Middle frontal gyrus (tissue), 1 donor: ENCODE results near the gene RIT2.

ENCODE experiments used
- DNase-seq: peaks from one replicate; pipeline ENCODE4 v3.0.0-alpha.2; 2015; ENCODE audit warnings: low spot score; ENCODE audit errors: extremely low spot score

Gene RIT2

GRCh38 chr18:42929857-42930256, 185.6 kb downstream of the RIT2 start:
- no peak for DNase-seq

GRCh38 chr18:42929181-42929580, 186.3 kb downstream of the RIT2 start:
- DNase-seq = no peak

- no peak for DNase-seq
These were observed 190.4 kb downstream of the RIT2 start for GRCh38 chr18:42925036-42925435.

GRCh38 chr18:42922363-42922762, 193.1 kb downstream of the RIT2 start:
- DNase-seq = no peak

GRCh38 chr18:42921226-42921737, 194.2 kb downstream of the RIT2 start:
- no peak for DNase-seq

GRCh38 chr18:42920621-42921020, 194.9 kb downstream of the RIT2 start:
- no peak for DNase-seq

- no peak for DNase-seq
These were observed 200.2 kb downstream of the RIT2 start for GRCh38 chr18:42915299-42915698.

- no peak for DNase-seq
These were observed 201.0 kb downstream of the RIT2 start for GRCh38 chr18:42914476-42914875.

- no peak for DNase-seq
These were observed 206.4 kb downstream of the RIT2 start for GRCh38 chr18:42909095-42909494.

GRCh38 chr18:42906761-42907160, 208.7 kb downstream of the RIT2 start:
- DNase-seq = no peak

- no peak for DNase-seq
These were observed 214.3 kb downstream of the RIT2 start for GRCh38 chr18:42901161-42901560.

GRCh38 chr18:42893977-42894376, 221.5 kb downstream of the RIT2 start:
- no peak for DNase-seq

GRCh38 chr18:42892181-42892580, 223.3 kb downstream of the RIT2 start:
- DNase-seq = no peak

- no peak for DNase-seq
These were observed 223.8 kb downstream of the RIT2 start for GRCh38 chr18:42891705-42892104.

- no peak for DNase-seq
These were observed 232.3 kb downstream of the RIT2 start for GRCh38 chr18:42883169-42883568.

- DNase-seq = no peak
These were observed 233.4 kb downstream of the RIT2 start for GRCh38 chr18:42882122-42882521.

- DNase-seq = no peak
These were observed 242.6 kb downstream of the RIT2 start for GRCh38 chr18:42872838-42873237.

GRCh38 chr18:42864876-42865275, 250.6 kb downstream of the RIT2 start:
- DNase-seq = no peak

- DNase-seq = no peak
These were observed 254.2 kb downstream of the RIT2 start for GRCh38 chr18:42861271-42861670.

GRCh38 chr18:42860548-42860947, 254.9 kb downstream of the RIT2 start:
- DNase-seq = no peak

- DNase-seq = no peak
These were observed 255.5 kb downstream of the RIT2 start for GRCh38 chr18:42860011-42860410.

- DNase-seq = no peak
These were observed 260.9 kb downstream of the RIT2 start for GRCh38 chr18:42854558-42854957.

- no peak for DNase-seq
These were observed 265.1 kb downstream of the RIT2 start for GRCh38 chr18:42850174-42851083.
